Measurements from ENCODE around the gene PAX9.

Gene PAX9

DNA sequence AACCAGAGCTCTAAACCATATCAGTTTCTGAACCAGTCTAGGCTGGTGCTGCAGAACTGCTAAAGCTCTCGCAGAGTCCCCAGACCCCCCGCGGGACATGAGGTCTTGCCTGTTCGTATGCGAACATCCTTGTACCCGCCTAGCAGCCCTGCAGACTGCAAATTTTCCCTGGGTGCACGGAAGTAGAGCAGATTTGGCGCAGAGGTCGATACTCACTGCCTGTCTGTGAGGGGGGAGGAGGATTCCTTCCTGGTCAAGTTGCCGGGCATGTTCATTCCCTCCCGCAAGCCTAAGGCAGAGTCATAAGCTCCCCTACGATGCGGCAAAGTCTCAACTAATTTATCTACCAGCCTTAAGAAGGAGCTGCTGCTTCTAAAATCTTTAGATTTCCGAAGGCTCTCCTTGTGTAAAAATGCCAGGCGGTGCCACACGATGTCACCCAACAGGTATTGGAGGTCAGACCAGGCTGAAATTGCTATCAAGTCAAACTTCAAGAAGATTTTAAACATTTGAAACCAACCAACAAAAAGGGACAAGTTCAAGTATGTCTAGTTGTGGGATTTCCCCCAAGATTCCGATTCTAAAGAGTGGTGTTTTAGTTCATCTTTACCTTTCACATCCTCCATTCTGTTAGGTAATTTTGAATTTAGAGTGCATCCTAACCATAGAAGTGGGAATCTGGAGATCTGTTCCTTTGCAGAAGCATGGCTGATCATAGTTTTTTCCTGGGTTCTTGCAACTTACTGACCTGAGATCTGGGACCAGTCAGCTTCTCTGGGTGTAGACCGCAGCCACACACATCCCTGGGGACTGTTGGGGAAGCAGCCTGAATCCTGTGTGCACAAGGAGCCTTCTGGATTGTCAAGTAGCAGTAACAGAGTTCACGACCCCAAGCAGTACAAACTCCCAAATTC is 1.6 kb upstream of the PAX9 start:
- Histone ChIP-seq H3K27ac (no peak overlapping the region), H3K9me3 (no peaks in the 10 kb centered on the region), H3K27me3 (peaks cover 100% of the 10 kb centered on the region), H3K4me3 (ENCODE audit: low read depth in 1 of 2, low read length in 1 of 2) (no peak overlapping the region), H3K36me3 (no peaks in the 10 kb centered on the region), H3K4me1 (ENCODE audit: control insufficient read depth in 1 of 2, insufficient read depth in 1 of 2, low read depth in 1 of 2, low read length in 1 of 2) (no peaks in the 10 kb centered on the region)
- TF ChIP-seq, protein P1, sequence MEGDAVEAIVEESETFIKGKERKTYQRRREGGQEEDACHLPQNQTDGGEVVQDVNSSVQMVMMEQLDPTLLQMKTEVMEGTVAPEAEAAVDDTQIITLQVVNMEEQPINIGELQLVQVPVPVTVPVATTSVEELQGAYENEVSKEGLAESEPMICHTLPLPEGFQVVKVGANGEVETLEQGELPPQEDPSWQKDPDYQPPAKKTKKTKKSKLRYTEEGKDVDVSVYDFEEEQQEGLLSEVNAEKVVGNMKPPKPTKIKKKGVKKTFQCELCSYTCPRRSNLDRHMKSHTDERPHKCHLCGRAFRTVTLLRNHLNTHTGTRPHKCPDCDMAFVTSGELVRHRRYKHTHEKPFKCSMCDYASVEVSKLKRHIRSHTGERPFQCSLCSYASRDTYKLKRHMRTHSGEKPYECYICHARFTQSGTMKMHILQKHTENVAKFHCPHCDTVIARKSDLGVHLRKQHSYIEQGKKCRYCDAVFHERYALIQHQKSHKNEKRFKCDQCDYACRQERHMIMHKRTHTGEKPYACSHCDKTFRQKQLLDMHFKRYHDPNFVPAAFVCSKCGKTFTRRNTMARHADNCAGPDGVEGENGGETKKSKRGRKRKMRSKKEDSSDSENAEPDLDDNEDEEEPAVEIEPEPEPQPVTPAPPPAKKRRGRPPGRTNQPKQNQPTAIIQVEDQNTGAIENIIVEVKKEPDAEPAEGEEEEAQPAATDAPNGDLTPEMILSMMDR (IDR thresholded peaks at IDR 0.05): no peak

DNA sequence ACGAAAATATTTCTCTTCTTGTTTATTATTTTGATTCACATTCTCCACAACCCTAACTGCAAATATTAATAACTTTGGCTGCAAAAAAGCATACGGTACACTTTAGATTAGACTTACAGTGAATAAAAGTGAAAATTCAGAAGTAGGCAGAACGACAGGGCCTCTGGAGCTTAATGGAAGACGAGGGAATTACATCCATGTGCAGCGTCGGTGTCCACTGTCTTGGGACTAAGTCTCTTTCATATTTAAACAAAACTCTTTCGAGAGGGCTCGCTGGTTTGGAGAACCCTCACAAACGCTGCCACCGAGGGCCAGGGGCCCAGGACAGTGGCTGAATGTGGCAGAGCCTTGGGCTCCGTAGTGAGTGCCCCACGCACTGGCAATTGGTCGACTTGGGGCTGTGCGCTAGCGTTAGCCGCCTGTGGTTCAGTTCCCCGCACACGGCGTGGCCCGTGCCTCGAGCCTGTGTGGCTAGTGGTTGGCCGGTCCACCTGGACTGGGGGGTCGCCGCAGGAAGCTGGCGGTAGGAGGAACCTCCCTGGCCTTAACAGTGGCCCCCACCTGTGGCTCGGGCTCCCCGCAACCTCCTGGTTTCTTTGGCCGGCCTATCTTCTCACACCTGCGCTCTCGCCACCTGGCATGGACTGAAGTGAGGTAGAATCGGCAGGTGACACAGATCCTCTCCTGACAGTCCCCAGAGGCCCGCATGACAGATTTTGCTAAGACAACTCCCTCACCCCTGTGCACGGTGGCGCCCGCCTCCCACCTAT is 739 bp upstream of the PAX9 start:
- no peaks in the 10 kb centered on the region for H3K9me3 ChIP-seq
- no peaks in the 10 kb centered on the region for H3K36me3 ChIP-seq
- peaks cover 100% of the 10 kb centered on the region for H3K27me3 ChIP-seq
- no peak overlapping the region for H3K4me3 ChIP-seq (ENCODE audit: low read depth in 1 of 2, low read length in 1 of 2)
- no peaks in the 10 kb centered on the region for H3K4me1 ChIP-seq (ENCODE audit: control insufficient read depth in 1 of 2, insufficient read depth in 1 of 2, low read depth in 1 of 2, low read length in 1 of 2)
- TF ChIP-seq, protein P1 (IDR thresholded peaks at IDR 0.05): no peak
- H3K27ac ChIP-seq: no peak overlapping the region

DNA sequence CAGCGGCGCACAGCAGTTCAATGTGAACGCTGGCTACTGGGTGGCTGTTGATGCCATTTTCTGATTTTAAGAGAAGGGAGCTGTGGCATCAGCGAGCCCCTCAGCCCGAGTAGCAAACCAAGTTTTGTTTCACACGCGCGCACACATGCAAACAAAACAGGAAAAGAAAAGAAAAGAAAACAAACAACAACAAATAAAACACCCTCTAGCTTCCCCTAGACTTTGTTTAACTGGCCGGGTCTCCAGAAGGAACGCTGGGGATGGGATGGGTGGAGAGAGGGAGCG is 540 bp downstream of the PAX9 start:
- Histone ChIP-seq H3K27ac (no peak overlapping the region), H3K4me1 (ENCODE audit: control insufficient read depth in 1 of 2, insufficient read depth in 1 of 2, low read depth in 1 of 2, low read length in 1 of 2) (no peaks in the 10 kb centered on the region), H3K4me3 (ENCODE audit: low read depth in 1 of 2, low read length in 1 of 2) (no peak overlapping the region), H3K27me3 (peaks cover 100% of the 10 kb centered on the region), H3K36me3 (no peaks in the 10 kb centered on the region), H3K9me3 (no peaks in the 10 kb centered on the region)
- TF ChIP-seq, protein P1 (IDR thresholded peaks at IDR 0.05): no peak

DNA sequence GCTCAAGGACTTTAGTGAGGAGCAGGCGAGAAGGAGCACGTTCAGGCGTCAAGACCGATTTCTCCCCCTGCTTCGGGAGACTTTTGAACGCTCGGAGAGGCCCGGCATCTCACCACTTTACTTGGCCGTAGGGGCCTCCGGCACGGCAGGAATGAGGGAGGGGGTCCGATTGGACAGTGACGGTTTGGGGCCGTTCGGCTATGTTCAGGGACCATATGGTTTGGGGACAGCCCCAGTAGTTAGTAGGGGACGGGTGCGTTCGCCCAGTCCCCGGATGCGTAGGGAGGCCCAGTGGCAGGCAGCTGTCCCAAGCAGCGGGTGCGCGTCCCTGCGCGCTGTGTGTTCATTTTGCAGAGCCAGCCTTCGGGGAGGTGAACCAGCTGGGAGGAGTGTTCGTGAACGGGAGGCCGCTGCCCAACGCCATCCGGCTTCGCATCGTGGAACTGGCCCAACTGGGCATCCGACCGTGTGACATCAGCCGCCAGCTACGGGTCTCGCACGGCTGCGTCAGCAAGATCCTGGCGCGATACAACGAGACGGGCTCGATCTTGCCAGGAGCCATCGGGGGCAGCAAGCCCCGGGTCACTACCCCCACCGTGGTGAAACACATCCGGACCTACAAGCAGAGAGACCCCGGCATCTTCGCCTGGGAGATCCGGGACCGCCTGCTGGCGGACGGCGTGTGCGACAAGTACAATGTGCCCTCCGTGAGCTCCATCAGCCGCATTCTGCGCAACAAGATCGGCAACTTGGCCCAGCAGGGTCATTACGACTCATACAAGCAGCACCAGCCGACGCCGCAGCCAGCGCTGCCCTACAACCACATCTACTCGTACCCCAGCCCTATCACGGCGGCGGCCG is 1.1 kb downstream of the PAX9 start:
- no peaks in the 10 kb centered on the region for H3K9me3 ChIP-seq
- TF ChIP-seq, protein P1 (IDR thresholded peaks at IDR 0.05): no peak
- H3K4me1 ChIP-seq (ENCODE audit: control insufficient read depth in 1 of 2, insufficient read depth in 1 of 2, low read depth in 1 of 2, low read length in 1 of 2): no peaks in the 10 kb centered on the region
- H3K27ac ChIP-seq: no peak overlapping the region
- H3K36me3 ChIP-seq: no peaks in the 10 kb centered on the region
- H3K27me3 ChIP-seq: peaks cover 100% of the 10 kb centered on the region
- H3K4me3 ChIP-seq (ENCODE audit: low read depth in 1 of 2, low read length in 1 of 2): no peak overlapping the region

Data from neutrophil (primary cell).